ENCODE results near the gene SLC35G1.

DNA sequence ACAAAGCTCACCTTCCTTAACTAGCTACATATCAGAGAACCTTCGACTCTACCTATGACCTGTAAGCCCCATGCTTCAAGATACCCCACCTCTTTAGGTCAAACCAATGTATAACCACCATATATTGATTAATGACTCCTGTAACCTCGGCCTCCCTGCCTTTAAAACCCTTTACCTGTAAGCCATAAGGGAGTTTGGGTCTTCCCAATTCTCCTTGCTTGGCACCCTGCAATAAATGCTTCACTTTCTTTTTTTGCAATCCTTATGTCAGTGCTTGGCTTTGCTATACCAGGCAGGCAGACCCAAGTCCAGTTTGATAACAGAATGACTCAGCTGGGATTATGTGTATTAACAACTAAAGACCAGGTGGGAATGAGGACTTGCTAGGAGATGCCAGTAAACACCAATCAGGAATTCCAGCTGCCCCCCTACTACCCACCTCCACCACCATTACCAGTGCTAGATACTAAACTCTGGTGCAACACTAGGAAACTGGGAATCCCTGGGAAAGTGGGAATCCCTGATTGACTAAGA is 22.0 kb upstream of the SLC35G1 start:
- no peak for TF ChIP-seq CTCF (IDR thresholded peaks at IDR 0.05)
- TF ChIP-seq POLR2A (IDR thresholded peaks at IDR 0.05) = no peak
